ENCODE data around the gene IGF2BP2.

- TF ChIP-seq PATZ1 (CRISPR knock-in tag; IDR thresholded peaks at IDR 0.05; ENCODE audit: borderline replicate concordance) (no peak), ZNF8 (CRISPR knock-in tag; IDR thresholded peaks at IDR 0.05) (no peak), CSRNP3 (CRISPR knock-in tag; IDR thresholded peaks at IDR 0.05) (no peak), ZFP30 (CRISPR knock-in tag; IDR thresholded peaks at IDR 0.05) (no peak), ZC3H10 (CRISPR knock-in tag; IDR thresholded peaks at IDR 0.05) (no peak)
Measured at GRCh38 chr3:185647880-185648210, 177.0 kb downstream of the IGF2BP2 start.

Data from SK-N-SH treated with all-trans-retinoic acid at 6 μM for 48 hours (cell line).